Esophagus squamous epithelium (tissue), 5 donors: ENCODE results near the gene HSD17B2. TPM values are rescaled to one million over a fixed set of nuclear protein-coding genes. Genes with fewer than 3 reads are reported as not detected.

Experiments
- DNase-seq: peaks from one replicate; lab custom pipeline; 2025; lab: John Stamatoyannopoulos, UW
- H3K27ac ChIP-seq, 4 donors: fragments of 200-600 bp; sonication (generic); one replicate each; pipeline ENCODE4 v1.5.1; 2016 to 2019; ENCODE audit warnings: mild to moderate bottlenecking in 1 of 4
- H3K27me3 ChIP-seq, 4 donors: fragments of 200-600 bp; sonication (generic); 1 replicate in 3 of 4; 2 replicates in 1 of 4; pipeline versions ENCODE4 v1.5.1 to v1.6.0; 2017 to 2021; ENCODE audit warnings: antibody characterized with exemption in 1 of 4
- H3K36me3 ChIP-seq, 3 donors: fragments of 200-600 bp; sonication (generic); one replicate each; pipeline ENCODE4 v1.5.1; 2016 to 2019
- H3K4me1 ChIP-seq, 3 donors: fragments of 200-600 bp; sonication (generic); one replicate each; pipeline ENCODE4 v1.5.1; 2017 to 2019
- H3K4me3 ChIP-seq, 4 donors: fragments of 200-600 bp; sonication (generic); 1 replicate in 3 of 4; 2 replicates in 1 of 4; pipeline ENCODE4 v1.5.1; 2016 to 2019; ENCODE audit warnings: mild to moderate bottlenecking in 2 of 4, moderate library complexity in 1 of 4
- H3K9me3 ChIP-seq, 3 donors: fragments of 200-600 bp; sonication (generic); one replicate each; pipeline ENCODE4 v1.5.1; 2016 to 2019
- POLR2A ChIP-seq, 4 donors: fragments of 450-650 bp; IDR thresholded peaks; one replicate each; pipeline ENCODE4 v1.6.1; 2017; ENCODE audit warnings: antibody characterized with exemption in 4 of 4, mild to moderate bottlenecking in 4 of 4, moderate library complexity in 3 of 4
- WGBS, 2 donors: methylation state at CpG; one replicate each; pipeline ENCODE4 v1.1.5; 2018; 5-methylcytosine and 5-hydroxymethylcytosine counted together
- intact Hi-C: fragments of 100-400 bp; cut with DNase I; formaldehyde crosslinking; loops from one replicate; pipeline ENCODE4 v1.15.0; 2022
- total RNA-seq, 4 donors: library from RNA; depleted of rRNA; stranded (reverse); fragments of >200 nt; gene quantifications; one replicate each; pipeline ENCODE4 v1.1.0, GENCODE V29; 2016
- TF ChIP-seq, protein P1 (sequence below), 6 experiments: fragments of 450-650 bp in 4 of 6; fragments of 200-600 bp in 2 of 6; sonication (generic) in 2 of 6; IDR thresholded peaks; one replicate each; pipeline ENCODE4 v1.5.1; 2016 to 2019; ENCODE audit warnings: antibody characterized with exemption in 6 of 6, mild to moderate bottlenecking in 4 of 6, moderate library complexity in 4 of 6
- donor health status: DM: yes; HTN: yes; CAD: no.

HSD17B2 gene
- total RNA-seq, 4 donors from 2014 or later = 0.72 to 5.1 (median 2.5) TPM

DNA sequence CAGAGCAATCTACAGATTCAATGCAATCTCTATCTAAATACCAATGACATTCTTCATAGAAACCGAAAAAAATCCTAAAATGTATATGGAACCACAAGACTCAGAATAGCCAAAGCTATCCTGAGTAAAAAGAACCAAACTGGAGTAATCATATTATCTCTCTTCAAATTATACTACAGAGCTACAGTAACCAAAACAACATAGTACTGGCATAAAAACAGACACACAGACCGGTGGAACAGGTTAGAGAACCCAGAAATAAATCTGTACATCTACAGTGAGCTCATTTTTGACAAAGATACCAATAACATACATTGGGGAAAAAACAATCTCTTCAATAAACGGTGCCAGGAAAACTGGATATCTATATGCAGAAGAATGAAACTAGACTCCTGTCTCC, 89.6 kb downstream of the HSD17B2 start:
- H3K27me3 ChIP-seq = no peaks in the 10 kb centered on the region
- intact Hi-C loops = no loop called here
- no peaks in the 10 kb centered on the region for H3K4me1 ChIP-seq
- no peaks in the 10 kb centered on the region for H3K9me3 ChIP-seq
- DNase-seq = no peak
- H3K36me3 ChIP-seq = no peaks in the 10 kb centered on the region
- 74 to 84% methylated on average over 3 of the region's 3 CpGs for WGBS, 2 donors
- H3K4me3 ChIP-seq = no peak overlapping the region
- TF ChIP-seq POLR2A (IDR thresholded peaks at IDR 0.05) = no peak
- TF ChIP-seq, protein P1, sequence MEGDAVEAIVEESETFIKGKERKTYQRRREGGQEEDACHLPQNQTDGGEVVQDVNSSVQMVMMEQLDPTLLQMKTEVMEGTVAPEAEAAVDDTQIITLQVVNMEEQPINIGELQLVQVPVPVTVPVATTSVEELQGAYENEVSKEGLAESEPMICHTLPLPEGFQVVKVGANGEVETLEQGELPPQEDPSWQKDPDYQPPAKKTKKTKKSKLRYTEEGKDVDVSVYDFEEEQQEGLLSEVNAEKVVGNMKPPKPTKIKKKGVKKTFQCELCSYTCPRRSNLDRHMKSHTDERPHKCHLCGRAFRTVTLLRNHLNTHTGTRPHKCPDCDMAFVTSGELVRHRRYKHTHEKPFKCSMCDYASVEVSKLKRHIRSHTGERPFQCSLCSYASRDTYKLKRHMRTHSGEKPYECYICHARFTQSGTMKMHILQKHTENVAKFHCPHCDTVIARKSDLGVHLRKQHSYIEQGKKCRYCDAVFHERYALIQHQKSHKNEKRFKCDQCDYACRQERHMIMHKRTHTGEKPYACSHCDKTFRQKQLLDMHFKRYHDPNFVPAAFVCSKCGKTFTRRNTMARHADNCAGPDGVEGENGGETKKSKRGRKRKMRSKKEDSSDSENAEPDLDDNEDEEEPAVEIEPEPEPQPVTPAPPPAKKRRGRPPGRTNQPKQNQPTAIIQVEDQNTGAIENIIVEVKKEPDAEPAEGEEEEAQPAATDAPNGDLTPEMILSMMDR (IDR thresholded peaks at IDR 0.05) = no peak
- no peak overlapping the region for H3K27ac ChIP-seq

- Histone ChIP-seq H3K36me3 (no peaks in the 10 kb centered on the region), H3K4me1 (no peaks in the 10 kb centered on the region), H3K4me3 (no peak overlapping the region), H3K27me3 (no peaks in the 10 kb centered on the region), H3K27ac (no peak overlapping the region), H3K9me3 (no peaks in the 10 kb centered on the region)
- DNase-seq = no peak
- intact Hi-C loops = no loop called here
- WGBS, 2 donors = 84 to 90% methylated on average over 3 of the region's 3 CpGs
- TF ChIP-seq, protein P1 (IDR thresholded peaks at IDR 0.05) = no peak
- no peak for TF ChIP-seq POLR2A (IDR thresholded peaks at IDR 0.05)
Observed at GRCh38 chr16:82129881-82130280, 94.8 kb downstream of the HSD17B2 start.

- no peaks in the 10 kb centered on the region for H3K4me1 ChIP-seq
- no peak for TF ChIP-seq POLR2A (IDR thresholded peaks at IDR 0.05)
- TF ChIP-seq, protein P1 (IDR thresholded peaks at IDR 0.05) = no peak
- intact Hi-C loops = no loop called here
- no peak for DNase-seq
- no peaks in the 10 kb centered on the region for H3K36me3 ChIP-seq
- no peak overlapping the region for H3K27ac ChIP-seq
- H3K4me3 ChIP-seq = no peak overlapping the region
- WGBS, 2 donors = 65 to 79% methylated on average over 5 to 6 of the region's 6 CpGs
- H3K9me3 ChIP-seq = no peaks in the 10 kb centered on the region
- H3K27me3 ChIP-seq = no peaks in the 10 kb centered on the region
Observed at GRCh38 chr16:82133798-82134197, 98.7 kb downstream of the HSD17B2 start.

- TF ChIP-seq, protein P1 (IDR thresholded peaks at IDR 0.05) = no peak
- no peak for TF ChIP-seq POLR2A (IDR thresholded peaks at IDR 0.05)
- H3K4me3 ChIP-seq = no peak overlapping the region
- H3K36me3 ChIP-seq = no peaks in the 10 kb centered on the region
- no peaks in the 10 kb centered on the region for H3K9me3 ChIP-seq
- intact Hi-C loops = no loop called here
- DNase-seq = no peak
- H3K27me3 ChIP-seq = no peaks in the 10 kb centered on the region
- H3K4me1 ChIP-seq = no peaks in the 10 kb centered on the region
- 92 to 93% methylated on average over 8 of the region's 8 CpGs for WGBS, 2 donors
- H3K27ac ChIP-seq = no peak overlapping the region
Observed at GRCh38 chr16:82134846-82135245, 99.8 kb downstream of the HSD17B2 start.

- WGBS, 2 donors = 73 to 78% methylated on average over 8 of the region's 8 CpGs
- no peaks in the 10 kb centered on the region for H3K27me3 ChIP-seq
- no peak for DNase-seq
- no peaks in the 10 kb centered on the region for H3K9me3 ChIP-seq
- no peak overlapping the region for H3K4me3 ChIP-seq
- TF ChIP-seq, protein P1 (IDR thresholded peaks at IDR 0.05) = no peak
- TF ChIP-seq POLR2A (IDR thresholded peaks at IDR 0.05) = no peak
- H3K27ac ChIP-seq = no peak overlapping the region
- H3K36me3 ChIP-seq = no peaks in the 10 kb centered on the region
- intact Hi-C loops = no loop called here
- no peaks in the 10 kb centered on the region for H3K4me1 ChIP-seq
Observed at GRCh38 chr16:82135844-82136243, 100.8 kb downstream of the HSD17B2 start.
